GM19463 (cell line): ENCODE measurements around the gene GPR32.
"Not testable (repeated sequence)": the region's sequence is repeated elsewhere in the genome, so short reads cannot be mapped to it uniquely, and the experiment has no call there.

Source experiments
- ATAC-seq: cut with Tn5 transposase; IDR thresholded peaks from one replicate; pipeline ENCODE4 v1.9.1; 2021; ENCODE audit warnings: mild to moderate bottlenecking, moderate library complexity; ENCODE audit not compliant: unreplicated experiment

The GPR32 gene

DNA sequence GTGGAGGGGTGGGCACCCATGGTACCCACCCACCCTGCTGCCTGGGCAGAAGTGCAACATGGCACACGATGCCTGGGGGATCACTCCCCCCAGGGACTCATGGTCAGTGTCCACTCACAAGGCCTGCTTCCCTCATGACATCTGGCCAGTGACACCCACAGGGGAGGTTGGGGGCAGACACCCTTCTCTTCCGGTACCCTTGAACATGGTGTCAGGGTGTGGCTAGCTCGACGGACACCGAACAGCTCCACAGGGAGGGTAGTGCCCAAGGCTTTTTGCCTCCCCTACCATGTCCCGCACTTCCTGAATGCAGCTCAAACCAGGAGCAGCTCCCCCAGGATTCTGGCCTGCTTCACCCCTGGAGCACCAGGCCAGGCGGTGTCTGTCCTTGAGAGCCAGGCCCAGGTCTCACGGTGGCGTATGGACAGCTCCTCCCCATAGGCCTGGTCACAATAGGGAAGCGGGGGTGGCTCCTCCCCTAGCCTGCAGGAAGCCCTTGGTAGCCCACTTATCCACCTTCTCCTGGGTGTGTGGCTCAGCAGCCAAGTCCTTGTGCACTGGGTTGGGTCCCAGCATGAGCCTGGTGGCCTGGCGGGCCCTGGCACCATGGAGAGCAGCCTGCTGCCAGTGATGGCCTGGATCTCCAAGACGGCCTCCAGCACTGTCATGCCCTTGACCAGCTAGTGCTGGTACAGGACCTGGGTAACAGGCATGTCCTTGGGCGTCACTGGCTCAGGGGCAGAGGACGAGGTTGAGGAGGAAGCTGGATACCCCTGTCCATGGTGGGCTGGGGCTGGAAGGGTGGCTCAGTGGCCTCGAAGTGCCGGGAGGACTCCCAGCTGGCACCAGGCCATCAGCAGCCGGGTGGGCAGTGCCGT is 27.8 kb downstream of the GPR32 start:
- no peak for ATAC-seq

GRCh38 chr19:50798659-50799546 is 28.6 kb downstream of the GPR32 start:
- no peak for ATAC-seq

DNA sequence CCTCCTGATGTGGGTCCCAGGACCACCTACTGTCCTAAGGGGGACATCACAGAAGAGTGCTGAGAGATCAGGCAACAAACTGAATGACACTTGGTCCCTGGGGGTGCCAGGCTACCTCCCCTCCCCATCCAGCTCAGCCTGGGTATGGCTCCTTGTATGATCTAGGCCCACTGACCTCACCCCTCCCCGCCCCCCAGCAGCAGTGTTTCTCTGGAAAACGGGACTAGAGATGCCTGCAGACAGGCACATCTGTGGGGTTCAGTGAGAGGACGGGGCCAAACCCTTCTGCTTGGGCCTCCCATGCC is 29.2 kb downstream of the GPR32 start:
- ATAC-seq, result no peak

DNA sequence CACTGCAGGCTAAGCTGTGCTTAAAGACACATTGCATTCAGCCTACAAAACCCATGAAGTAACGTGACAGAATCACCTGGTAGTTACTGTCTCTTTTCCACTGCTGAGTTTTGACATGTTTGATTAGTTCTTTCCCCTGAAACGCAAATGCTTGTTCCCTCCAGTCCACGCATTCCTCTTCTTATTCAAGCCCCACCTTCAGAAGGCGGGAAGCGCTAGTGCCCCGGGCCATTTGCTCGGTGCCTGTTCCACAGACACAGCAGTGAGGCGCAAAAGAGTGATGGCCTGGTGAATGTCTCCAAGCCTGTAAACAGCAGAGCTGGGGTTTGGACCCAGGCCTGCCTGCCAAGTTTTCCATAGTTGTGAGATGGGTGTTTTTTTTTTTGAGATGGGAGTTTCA is 30.8 kb downstream of the GPR32 start:
- ATAC-seq, result no peak

DNA sequence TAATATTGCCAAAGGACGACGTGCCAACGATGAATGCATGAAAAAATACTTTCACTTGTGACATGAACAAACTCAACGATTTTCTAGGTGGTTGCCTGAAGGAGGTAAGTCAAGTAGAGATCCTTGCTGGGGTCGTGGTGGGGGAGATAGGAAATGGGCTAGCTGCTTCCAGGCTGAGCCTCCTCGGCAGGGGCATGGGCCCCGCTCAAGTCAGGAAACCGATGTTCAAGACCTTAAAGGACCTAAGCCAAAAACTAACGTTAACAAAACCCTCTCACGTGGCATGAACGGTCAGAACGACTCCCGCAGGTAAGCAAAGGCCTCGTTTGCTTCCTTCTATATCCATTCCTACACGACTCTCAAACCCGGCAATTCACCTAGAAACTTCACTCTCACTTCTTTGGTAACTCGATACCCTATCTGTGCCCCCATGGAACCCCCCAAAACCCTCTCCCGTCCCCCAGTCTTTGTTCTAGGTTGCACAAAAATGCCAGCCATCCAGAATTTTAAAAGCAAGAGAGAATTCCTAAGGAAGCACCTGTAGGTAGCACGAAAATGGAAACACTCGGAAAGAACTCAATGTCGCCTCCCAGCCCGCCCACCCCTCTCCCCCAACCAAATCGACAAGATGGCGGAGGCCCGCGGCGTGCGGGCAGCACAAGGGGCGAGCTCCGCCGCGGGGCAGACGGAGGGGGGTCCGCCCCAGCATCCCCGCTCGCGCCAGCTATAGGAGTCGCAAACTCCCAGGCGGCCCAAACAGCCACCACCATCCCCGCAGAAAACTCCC is 33.6 kb downstream of the GPR32 start:
- peak; percentile 6 for ATAC-seq

- peak; percentile 93 for ATAC-seq
Measured at GRCh38 chr19:50804420-50805272, 34.4 kb downstream of the GPR32 start.

DNA sequence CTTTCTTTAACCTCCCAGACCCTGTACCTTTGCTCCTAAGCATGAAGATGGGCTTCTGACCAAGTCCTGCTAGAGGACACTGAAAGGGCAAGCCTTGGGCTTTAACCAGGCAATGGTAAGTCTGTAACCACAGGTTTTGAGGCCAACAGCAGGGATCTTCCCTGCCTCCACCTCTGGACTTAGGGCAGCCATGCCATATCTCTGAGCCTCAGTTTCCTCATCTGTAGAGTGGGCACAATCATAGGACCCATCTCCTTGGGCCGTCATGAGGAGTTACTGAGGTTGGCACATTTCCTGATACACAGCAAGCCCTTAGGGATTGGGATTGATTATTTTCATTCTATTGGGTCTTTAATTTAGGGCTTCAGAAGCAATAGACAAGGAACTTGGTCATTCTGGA is 38.6 kb downstream of the GPR32 start:
- no peak for ATAC-seq

DNA sequence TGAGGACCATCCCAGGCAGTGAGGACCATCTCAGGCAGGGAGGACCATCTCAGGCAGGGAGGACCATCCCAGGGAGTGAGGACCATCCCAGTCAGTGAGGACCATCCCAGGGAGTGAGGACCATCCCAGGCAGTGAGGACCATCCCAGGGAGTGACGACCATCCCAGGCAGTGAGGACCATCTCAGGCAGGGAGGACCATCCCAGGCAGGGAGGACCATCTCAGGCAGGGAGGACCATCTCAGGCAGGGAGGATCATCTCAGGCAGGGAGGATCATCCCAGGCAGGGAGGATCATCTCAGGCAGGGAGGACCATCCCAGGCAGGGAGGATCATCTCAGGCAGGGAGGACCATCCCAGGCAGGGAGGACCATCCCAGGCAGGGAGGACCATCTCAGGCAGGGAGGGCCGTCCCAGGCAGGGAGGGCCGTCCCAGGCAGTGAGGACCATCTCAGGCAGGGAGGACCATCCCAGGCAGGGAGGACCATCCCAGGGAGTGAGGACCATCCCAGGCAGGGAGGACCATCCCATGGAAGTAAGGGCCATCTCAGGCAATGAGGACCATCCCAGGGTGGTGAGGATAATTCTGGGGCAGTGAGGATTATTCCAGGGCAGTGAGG is 41.5 kb downstream of the GPR32 start:
- ATAC-seq, result not testable (repeated sequence)

- ATAC-seq, result no peak
Measured at GRCh38 chr19:50812474-50812873, 42.2 kb downstream of the GPR32 start.

DNA sequence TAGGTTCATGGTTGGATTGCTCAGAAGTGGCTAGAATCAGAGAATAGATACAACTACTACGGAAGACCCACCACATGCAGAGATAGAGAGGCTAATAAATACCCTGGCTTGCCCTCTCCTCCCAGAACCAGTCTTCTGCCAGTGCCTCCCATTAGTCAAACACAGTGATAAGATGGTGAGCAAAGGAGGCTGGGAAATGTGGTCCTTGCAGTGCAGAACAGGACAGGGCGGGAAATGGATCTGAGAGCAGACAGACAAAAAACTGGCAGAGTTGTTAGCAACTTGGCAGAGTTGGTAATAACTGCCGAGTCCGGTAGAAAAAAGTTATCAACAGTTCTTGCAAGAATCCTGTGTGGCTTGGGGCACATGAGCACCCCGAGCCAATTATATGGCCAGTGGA is 44.6 kb downstream of the GPR32 start:
- no peak for ATAC-seq

- ATAC-seq, result no peak
Measured at GRCh38 chr19:50815439-50815838, 45.2 kb downstream of the GPR32 start.

DNA sequence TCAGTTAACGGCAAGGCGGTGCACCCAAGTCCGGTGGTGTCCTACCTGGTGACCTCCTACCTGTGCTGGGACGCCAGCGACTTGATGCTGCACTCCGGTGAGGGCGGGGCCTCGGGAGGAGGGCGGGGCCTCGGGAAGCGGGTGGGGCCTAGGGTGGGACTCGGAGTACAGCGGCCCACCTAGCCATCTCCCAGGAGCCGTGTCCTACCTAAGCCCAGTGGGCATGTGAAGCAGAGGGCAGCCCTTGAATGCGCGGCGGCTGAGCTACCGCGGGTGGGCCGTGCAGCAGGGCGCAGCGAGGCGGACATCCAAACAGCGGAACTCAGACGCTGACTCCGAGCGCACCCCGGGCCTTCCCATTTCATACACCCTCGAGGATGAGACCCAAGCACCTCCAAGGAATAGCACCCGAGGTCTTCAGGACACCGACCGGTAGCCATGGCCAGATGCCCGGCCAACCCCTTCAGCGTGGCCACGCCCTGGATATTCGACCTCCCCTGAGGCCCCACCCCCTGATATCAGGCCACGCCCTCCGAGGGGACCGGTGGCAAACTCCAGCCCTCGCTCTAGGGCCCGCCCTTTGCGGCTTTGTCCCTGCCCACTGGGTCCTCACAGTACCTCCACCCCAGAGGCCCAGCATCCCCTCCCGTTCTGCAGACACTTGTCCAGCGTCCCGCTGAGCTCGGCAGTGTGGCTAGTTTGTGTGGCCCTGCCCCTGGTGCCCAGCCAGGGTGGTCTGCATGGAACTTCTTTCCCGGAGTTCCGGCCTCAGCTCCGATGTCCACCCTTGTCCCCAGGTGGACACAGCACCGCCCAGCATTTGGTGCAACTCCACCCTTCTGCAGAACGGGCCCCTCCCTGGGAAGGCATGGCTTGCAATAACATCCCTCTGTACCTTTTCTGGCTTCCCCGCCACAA is 47.9 kb downstream of the GPR32 start:
- ATAC-seq, result peak; percentile 63

GRCh38 chr19:50818859-50819472 is 48.7 kb downstream of the GPR32 start:
- ATAC-seq, result no peak

- ATAC-seq, result no peak
Measured at GRCh38 chr19:50819636-50820035, 49.4 kb downstream of the GPR32 start.

- no peak for ATAC-seq
Measured at GRCh38 chr19:50820086-50820485, 49.8 kb downstream of the GPR32 start.

DNA sequence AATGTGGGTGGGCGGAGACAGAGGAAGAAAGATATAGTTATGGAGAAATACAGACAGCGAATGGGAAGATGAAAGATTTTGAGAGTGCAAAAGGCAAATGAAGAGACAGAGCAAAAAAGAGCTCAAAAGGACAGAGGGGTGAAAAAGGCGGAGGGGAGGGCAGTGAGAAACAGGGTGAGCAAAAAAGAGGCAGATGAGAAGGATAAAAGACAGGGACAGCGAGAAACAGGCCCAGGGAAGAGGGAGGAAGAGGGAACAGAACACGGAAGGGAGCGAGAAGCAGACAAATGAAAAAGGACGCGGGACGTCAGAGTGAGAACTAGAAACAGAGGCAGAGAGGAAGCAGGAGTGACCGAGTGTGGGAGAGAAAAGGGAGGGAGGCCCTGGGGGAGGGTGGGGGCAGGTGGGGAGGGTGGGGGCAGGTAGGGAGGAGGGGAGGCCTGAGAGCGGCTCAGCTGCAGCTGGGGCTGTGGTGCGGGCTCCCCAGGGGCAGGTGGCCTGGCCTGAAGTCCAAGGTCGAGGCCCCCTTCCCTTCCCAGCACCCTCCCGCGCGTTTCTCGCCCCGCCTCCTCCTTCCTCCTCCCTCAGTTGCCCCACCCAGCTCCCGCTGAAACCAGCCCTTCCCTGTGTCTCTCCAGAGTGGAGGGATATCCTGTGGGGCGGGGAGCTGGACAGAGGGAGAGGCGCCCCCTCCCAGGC is 50.4 kb downstream of the GPR32 start:
- ATAC-seq, result no peak

DNA sequence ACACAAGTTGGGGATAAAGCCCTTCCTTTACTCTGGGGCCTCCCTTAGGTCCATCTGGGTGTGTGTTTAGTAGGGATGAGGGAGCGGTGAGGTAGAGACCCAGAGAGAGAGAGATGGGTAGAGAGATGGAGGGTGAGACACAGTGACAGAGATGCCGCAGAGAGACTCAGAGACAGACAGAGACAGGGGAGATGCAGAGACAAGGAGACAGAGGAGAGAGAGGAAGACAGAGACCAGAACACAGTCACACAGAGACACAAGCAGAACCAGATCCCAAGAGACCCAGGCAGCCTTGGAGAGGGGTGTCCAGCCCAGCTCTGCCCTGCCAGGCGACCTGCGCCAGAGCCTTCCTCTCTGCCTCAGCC is 51.0 kb downstream of the GPR32 start:
- no peak for ATAC-seq
